ENCODE results near the gene CPNE1.

The CPNE1 gene

DNA sequence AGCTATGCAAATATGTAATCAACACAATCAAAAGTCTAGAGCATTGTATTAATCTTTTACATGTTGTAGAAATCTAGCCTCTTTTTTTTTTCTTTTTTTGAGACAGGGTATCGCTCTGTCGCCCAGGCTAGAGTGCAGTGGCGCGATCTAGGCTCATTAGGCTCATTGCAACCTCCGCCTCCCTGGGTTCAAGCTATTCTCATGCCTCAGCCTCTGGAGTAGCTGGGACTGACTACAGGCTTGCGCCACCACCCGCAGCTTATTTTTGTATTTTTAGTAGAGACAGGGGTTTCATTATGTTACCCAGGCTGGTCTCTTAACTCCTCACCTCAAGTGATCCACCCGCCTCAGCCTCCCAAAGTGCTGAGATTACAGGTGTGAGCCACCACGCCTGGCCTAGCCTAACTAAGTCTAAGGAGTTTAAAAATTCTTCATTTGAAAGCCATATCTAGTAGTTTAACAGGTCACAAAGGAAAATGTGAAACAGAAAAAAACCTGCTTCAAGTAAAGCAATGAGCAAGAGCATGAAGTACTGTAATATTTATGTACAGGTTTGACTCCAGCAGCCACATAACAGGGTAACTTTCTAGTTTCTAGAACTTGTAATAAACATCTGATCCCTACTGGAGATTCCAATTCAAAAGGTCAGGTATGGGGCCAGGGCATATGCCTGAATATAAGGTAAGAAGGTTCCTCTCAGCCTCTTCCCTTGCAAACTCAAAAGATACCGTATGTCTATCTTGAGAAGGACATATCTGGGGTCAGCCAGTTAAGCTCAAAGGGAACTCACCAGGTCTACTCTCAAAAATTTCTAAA is 4.4 kb downstream of the CPNE1 start:
- Histone ChIP-seq H3K27ac (no peak overlapping the region), H3K4me3 (no peak overlapping the region)
- TF ChIP-seq, protein P1, sequence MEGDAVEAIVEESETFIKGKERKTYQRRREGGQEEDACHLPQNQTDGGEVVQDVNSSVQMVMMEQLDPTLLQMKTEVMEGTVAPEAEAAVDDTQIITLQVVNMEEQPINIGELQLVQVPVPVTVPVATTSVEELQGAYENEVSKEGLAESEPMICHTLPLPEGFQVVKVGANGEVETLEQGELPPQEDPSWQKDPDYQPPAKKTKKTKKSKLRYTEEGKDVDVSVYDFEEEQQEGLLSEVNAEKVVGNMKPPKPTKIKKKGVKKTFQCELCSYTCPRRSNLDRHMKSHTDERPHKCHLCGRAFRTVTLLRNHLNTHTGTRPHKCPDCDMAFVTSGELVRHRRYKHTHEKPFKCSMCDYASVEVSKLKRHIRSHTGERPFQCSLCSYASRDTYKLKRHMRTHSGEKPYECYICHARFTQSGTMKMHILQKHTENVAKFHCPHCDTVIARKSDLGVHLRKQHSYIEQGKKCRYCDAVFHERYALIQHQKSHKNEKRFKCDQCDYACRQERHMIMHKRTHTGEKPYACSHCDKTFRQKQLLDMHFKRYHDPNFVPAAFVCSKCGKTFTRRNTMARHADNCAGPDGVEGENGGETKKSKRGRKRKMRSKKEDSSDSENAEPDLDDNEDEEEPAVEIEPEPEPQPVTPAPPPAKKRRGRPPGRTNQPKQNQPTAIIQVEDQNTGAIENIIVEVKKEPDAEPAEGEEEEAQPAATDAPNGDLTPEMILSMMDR (IDR thresholded peaks at IDR 0.05): no peak
- no peak for DNase-seq (ENCODE audit: low spot score)

DNA sequence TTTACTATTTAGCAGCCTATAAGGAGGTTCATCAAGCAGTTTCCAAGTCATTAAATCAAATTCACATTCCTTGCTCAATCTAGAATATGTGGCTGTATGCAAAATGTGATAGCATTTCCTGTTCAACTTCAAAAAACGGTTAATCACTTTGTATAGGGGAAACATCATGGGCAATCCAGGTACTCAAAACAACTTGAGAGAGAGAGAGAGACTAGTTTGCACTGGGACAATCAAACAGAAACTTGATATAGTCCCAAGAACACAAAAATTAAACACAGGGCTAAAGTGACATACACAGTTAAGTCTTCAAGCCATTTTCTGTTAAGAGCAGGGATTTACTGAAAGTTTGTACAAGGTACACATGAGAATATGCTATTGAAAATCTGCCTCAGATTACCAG is 7.4 kb downstream of the CPNE1 start:
- Histone ChIP-seq H3K4me3 (no peak overlapping the region), H3K27ac (no peak overlapping the region)
- TF ChIP-seq, protein P1 (IDR thresholded peaks at IDR 0.05): no peak
- DNase-seq (ENCODE audit: low spot score): no peak

DNA sequence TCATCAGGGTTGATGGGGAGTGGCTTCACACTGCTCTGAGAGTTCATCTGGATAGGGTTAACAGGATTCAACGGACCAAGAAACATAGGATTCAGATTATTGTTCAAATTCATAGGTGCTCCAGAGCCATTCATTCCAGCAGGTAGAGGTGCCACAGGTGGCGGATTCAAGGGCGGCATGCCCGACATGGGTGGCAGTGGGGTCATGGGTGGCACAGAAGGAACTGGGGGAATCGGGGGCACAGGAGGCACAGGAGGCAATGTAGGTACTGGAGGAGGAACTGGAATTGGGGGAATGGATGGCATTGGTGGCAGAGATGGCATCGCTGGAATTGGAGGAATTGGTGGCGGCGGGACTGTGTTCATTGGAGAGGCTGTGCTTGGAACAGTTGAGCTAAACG is 10.3 kb downstream of the CPNE1 start:
- no peak for DNase-seq (ENCODE audit: low spot score)
- H3K4me3 ChIP-seq: no peak overlapping the region
- TF ChIP-seq, protein P1 (IDR thresholded peaks at IDR 0.05): no peak
- no peak overlapping the region for H3K27ac ChIP-seq

DNA sequence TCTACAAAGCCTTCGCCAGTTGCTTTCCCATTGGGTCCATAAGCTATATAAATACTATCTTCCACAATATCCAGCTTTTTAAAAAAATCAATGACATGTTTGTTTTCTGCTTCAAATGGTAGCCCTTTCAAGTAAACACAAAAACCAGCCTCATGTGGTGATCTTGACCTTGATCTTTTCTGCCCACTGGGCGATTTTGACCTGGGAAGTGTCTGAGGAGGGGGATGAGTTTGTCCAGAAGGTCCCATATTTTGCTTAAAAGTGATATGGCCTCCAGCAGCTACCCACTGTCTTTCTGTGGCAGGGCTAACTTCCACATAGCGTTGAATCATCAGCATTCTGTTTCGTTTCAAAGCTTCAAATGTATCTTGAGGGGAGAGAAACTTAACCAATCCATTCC is 10.8 kb downstream of the CPNE1 start:
- TF ChIP-seq, protein P1 (IDR thresholded peaks at IDR 0.05): no peak
- Histone ChIP-seq H3K27ac (no peak overlapping the region), H3K4me3 (no peak overlapping the region)
- DNase-seq (ENCODE audit: low spot score): no peak

DNA sequence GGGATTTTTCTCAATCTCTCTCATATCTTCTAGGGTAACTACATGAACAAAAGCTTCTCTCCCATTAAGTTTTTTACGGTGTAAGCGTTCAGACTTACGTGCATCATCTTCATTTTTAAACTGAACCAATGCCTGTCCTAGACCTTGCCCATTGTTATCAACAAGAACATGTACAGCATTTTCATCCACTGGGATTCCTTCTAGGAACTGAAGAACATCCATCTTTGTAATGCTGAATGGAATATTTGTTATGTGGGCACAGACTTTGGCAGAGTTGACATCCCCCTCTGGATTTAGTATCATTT is 11.3 kb downstream of the CPNE1 start:
- no peak for DNase-seq (ENCODE audit: low spot score)
- TF ChIP-seq, protein P1 (IDR thresholded peaks at IDR 0.05): no peak

DNA sequence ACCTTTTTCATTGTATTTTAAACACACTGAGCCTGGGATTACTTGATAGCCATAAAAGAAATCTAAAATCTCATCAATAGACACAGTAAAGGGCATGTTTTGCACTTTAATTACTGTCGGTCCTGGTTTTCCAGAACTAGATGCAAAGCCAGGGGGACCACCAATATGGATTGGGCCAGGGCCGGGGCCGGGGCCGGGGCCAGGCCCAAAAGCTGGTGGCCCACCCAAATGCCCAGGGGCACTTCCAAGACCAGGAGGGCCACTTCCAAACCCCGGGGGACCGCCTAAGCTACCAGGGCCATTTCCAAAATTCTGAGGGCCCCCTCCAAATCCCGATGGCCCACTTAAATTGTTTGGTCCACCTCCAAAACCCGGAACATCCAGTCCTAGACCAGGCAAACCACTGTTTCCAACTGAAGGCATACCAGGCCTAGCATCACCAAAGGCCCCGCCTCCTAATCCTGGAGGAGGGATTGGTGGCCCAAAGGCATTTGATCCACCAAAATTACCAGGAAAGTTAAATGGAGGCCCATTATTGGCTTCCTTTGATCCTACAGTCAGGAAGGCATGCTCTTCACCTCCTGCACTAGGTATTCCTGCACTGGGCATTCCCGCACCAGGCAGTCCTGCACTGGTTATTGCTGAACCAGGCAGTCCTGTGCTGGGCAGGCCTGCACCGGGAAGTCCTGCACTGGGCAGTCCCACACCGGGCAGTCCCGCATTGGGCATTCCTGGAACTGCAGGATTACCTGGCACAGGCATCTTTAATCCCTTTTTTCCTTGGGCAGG is 11.9 kb downstream of the CPNE1 start:
- H3K27ac ChIP-seq: no peak overlapping the region
- H3K4me3 ChIP-seq: no peak overlapping the region
- TF ChIP-seq, protein P1 (IDR thresholded peaks at IDR 0.05): no peak
- DNase-seq (ENCODE audit: low spot score): no peak

More for the DNA sequence above, 11.3 kb downstream of the CPNE1 start:
- Histone ChIP-seq H3K4me3 (no peak overlapping the region), H3K27ac (no peak overlapping the region)

DNA sequence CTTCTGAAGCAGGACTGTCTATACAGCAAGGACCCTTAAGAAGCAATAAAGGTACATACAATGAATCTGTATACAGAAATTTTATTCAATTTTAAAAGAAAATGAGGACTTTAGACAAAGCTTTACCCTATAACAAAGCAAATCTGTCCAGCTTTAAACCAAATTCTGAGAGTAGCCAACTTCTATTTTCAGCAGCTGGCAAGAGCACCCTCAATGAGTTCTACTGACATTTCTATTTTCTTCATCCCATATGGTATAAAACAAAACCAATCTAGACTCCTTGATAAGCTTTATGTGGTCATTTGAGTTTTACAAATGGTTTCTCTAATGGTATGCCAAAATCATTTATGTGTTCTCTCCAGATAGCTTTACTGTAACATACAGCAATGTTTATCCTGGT is 12.7 kb downstream of the CPNE1 start:
- DNase-seq (ENCODE audit: low spot score): no peak
- Histone ChIP-seq H3K4me3 (no peak overlapping the region), H3K27ac (no peak overlapping the region)
- TF ChIP-seq, protein P1 (IDR thresholded peaks at IDR 0.05): no peak

All from coronary artery (tissue), 2 donors.